ENCODE measurements around the gene HPSE2.

Gene HPSE2

DNA sequence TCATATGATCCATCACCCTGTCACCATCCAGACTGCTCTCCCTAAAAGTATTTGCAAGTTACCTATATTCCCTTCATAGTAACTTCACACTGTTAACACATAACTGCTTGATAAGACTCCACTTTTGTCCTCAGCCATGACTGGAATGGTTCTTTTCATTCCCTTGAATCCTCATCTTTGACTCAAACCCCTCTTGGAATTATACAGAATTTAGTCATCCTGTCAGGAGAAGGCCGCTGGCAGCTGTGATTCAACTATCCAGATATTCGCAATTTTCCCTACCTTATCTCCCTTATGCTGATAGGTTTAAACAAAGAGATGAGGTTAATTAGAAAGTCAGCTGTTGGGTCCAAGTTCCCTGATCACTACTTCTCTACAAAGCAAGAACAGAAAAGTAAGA, 646.0 kb downstream of the HPSE2 start:
- DNase-seq (ENCODE audit: low read depth): no peak
- TF ChIP-seq, protein P1, sequence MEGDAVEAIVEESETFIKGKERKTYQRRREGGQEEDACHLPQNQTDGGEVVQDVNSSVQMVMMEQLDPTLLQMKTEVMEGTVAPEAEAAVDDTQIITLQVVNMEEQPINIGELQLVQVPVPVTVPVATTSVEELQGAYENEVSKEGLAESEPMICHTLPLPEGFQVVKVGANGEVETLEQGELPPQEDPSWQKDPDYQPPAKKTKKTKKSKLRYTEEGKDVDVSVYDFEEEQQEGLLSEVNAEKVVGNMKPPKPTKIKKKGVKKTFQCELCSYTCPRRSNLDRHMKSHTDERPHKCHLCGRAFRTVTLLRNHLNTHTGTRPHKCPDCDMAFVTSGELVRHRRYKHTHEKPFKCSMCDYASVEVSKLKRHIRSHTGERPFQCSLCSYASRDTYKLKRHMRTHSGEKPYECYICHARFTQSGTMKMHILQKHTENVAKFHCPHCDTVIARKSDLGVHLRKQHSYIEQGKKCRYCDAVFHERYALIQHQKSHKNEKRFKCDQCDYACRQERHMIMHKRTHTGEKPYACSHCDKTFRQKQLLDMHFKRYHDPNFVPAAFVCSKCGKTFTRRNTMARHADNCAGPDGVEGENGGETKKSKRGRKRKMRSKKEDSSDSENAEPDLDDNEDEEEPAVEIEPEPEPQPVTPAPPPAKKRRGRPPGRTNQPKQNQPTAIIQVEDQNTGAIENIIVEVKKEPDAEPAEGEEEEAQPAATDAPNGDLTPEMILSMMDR (conservative IDR thresholded peaks at IDR 0.05; ENCODE audit: low read depth, low read length): no peak
- no peak overlapping the region for H3K4me3 ChIP-seq (ENCODE audit: low read depth, low read length)

DNA sequence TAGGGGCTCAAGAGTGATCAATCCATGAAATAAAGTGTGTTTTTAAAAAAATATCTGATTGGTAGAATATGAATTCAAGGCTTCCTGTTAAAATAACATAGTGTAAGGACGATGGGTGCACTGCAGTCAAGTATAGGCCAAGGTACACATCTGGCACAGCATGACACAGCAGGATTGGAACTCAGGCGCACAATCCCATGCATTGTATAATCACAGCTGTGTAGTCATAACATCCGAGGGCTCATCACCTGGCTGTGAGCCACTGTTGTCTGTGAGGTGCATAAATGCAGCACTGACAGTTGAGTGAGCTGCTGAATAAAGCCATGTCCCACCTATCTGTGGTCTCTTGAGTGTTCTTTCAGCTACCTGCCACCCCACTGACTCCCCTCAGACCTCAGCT, 646.6 kb downstream of the HPSE2 start:
- no peak for DNase-seq (ENCODE audit: low read depth)
- TF ChIP-seq, protein P1 (conservative IDR thresholded peaks at IDR 0.05; ENCODE audit: low read depth, low read length): no peak
- no peak overlapping the region for H3K4me3 ChIP-seq (ENCODE audit: low read depth, low read length)

DNA sequence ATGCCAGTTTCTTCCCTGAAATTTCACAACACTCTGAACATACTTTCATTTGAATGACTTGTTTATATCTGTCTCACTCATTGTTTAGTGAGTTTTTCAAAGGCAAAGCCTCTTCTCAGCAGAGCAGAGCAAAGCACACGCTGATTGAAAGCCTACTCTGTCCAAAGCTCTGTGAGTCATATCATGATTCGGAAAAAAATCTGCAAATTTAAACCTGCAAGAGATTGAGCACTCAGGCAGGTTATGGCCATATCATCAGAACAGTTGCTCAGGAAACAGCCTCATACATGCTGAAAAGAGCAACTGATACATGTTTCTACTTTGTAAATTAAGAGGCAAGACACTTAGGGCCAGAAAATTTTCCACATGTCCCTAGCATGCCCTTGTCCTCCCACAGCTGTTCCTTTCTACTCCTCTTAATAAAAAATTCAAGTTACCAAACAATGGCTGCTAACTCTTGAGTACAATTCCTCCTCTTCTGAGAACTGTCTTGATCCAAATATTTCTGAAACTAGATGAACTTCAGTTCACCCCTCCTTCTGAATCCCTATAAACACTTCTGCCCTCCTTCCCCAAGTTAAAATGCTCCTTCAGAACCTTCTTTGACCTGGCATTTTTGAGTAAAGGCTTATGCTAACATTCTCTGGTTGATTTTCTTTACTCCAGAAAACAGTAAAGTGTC, 648.4 kb downstream of the HPSE2 start:
- TF ChIP-seq, protein P1 (conservative IDR thresholded peaks at IDR 0.05; ENCODE audit: low read depth, low read length): no peak
- DNase-seq (ENCODE audit: low read depth): no peak
- no peak overlapping the region for H3K4me3 ChIP-seq (ENCODE audit: low read depth, low read length)

DNA sequence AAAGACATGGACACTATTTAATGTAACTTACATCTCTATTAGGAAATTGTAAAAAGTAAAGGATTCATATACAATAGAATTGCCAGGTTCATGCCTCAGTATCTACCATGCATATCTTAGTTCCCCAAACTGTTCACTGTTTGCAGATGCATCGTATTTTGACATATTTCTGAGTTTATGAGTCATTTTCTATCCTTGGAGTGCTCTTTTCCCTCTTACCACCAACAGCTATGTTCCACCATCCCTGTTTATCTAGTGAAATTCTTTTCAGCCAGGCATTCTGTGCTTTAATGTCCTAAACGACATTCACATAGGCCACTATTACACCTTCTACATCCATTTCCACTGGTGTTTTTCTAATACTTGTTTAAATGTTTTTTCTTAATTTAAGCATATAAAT, 649.6 kb downstream of the HPSE2 start:
- no peak overlapping the region for H3K4me3 ChIP-seq (ENCODE audit: low read depth, low read length)
- no peak for DNase-seq (ENCODE audit: low read depth)
- TF ChIP-seq, protein P1 (conservative IDR thresholded peaks at IDR 0.05; ENCODE audit: low read depth, low read length): no peak

DNA sequence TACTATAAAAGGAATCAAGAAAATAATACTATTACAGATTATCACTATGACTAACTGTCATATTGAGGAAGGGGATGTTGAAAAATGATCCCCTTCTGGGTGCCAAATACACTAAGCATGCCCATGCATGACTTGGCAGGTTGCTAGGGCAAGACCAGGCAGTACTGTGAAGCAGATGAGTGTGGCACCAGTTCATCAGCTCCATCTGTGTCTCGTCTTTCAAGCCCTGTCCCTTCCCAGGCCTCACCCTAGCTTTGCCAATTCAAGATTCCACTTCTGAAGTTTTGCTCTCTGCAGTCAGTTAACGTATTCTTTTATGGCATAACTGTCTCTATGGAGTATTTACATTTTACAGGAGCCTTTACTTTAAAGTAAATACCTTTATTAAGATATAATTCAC, 653.3 kb downstream of the HPSE2 start:
- TF ChIP-seq, protein P1 (conservative IDR thresholded peaks at IDR 0.05; ENCODE audit: low read depth, low read length): no peak
- DNase-seq (ENCODE audit: low read depth): no peak
- H3K4me3 ChIP-seq (ENCODE audit: low read depth, low read length): no peak overlapping the region

DNA sequence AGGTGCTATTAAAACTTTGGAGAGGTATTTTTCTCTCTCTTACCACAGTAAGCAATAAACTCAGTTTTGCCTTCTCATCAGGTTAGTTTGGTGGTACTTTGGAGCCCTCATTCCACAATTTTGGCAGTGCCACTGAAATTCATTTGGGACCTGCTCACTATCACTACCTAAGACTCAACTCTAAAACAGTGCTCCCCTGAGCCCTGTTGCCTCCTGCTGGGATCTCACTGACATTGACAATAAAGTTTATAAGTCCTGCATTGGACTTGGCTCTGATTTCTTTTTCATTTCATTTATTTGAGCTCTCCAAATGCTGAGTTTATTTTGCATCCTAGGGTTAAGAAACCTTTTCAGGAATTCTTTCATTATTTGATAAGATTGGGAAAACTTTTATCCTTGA, 658.1 kb downstream of the HPSE2 start:
- H3K4me3 ChIP-seq (ENCODE audit: low read depth, low read length): no peak overlapping the region
- TF ChIP-seq, protein P1 (conservative IDR thresholded peaks at IDR 0.05; ENCODE audit: low read depth, low read length): no peak
- DNase-seq (ENCODE audit: low read depth): no peak

DNA sequence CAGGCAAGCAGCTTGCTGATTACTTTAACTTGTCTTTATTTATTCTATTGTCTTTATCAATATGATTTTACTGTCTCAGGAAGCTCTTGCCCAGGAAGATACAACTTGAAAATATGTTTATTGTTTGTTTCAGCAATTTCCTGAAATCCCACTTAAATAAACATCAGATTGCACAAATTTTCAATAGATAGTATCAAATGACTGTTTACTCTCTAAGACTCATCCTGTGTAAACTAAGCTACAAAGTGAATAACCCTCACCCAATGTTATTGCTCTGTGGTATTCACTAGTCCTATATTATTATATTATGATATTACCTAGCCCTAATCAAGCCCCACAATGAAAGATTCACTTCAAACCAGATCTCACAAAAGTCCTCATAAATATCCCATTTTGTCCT, 658.5 kb downstream of the HPSE2 start:
- TF ChIP-seq, protein P1 (conservative IDR thresholded peaks at IDR 0.05; ENCODE audit: low read depth, low read length): no peak
- no peak for DNase-seq (ENCODE audit: low read depth)
- no peak overlapping the region for H3K4me3 ChIP-seq (ENCODE audit: low read depth, low read length)
